Trophoblast cell (in vitro differentiated cells and primary cell): ENCODE data around the gene IGFBP3.

Experiments used
- DNase-seq, 2 donors: peaks; one replicate each; pipeline ENCODE4 v3.0.0-alpha.2; 2016
- H2AFZ ChIP-seq: 2 replicates; pipeline ENCODE4 v1.6.1; 2013; ENCODE audit warnings: low read length, moderate library complexity, mild to moderate bottlenecking; ENCODE audit not compliant: insufficient read depth, poor library complexity
- H2AK5ac ChIP-seq: 2 replicates; pipeline ENCODE4 v1.6.1; 2013; ENCODE audit warnings: mild to moderate bottlenecking, low read length
- H2BK120ac ChIP-seq: 2 replicates; pipeline ENCODE4 v1.6.1; 2013; ENCODE audit warnings: low read length, mild to moderate bottlenecking, moderate library complexity; ENCODE audit not compliant: insufficient read depth, poor library complexity
- H2BK12ac ChIP-seq: 2 replicates; pipeline ENCODE4 v1.6.1; 2013; ENCODE audit warnings: mild to moderate bottlenecking, low read length, moderate library complexity
- H2BK5ac ChIP-seq: 2 replicates; pipeline ENCODE4 v1.6.1; 2013; ENCODE audit warnings: low read length, low read depth, moderate library complexity, mild to moderate bottlenecking; ENCODE audit not compliant: poor library complexity
- H3K14ac ChIP-seq: 2 replicates; pipeline ENCODE4 v1.6.1; 2013; ENCODE audit warnings: mild to moderate bottlenecking, low read length
- H3K18ac ChIP-seq: 2 replicates; pipeline ENCODE4 v1.6.1; 2013; ENCODE audit warnings: mild to moderate bottlenecking, low read length
- H3K23ac ChIP-seq: 2 replicates; pipeline ENCODE4 v1.6.1; 2013; ENCODE audit warnings: low read length
- H3K27ac ChIP-seq: 2 replicates; pipeline ENCODE4 v1.5.1; 2013; ENCODE audit warnings: low read depth, mild to moderate bottlenecking, inconsistent platforms, low read length, moderate library complexity
- H3K27me3 ChIP-seq: 2 replicates; pipeline ENCODE4 v1.6.1; 2013; ENCODE audit warnings: inconsistent platforms, mild to moderate bottlenecking, low read length, moderate library complexity; ENCODE audit not compliant: insufficient read depth
- H3K36me3 ChIP-seq, 2 experiments: 1 replicate in 1 of 2; 2 replicates in 1 of 2; pipeline ENCODE4 v1.6.1; 2013; ENCODE audit warnings: low read length in 2 of 2, mild to moderate bottlenecking in 2 of 2, moderate library complexity in 1 of 2; ENCODE audit not compliant: insufficient read depth in 2 of 2, control insufficient read depth in 1 of 2
- H3K4ac ChIP-seq: 2 replicates; pipeline ENCODE4 v1.6.1; 2013; ENCODE audit warnings: low read depth, mild to moderate bottlenecking, low read length, moderate library complexity
- H3K4me1 ChIP-seq, 2 experiments: 1 replicate in 1 of 2; 2 replicates in 1 of 2; pipeline ENCODE4 v1.6.1; 2013; ENCODE audit warnings: low read length in 2 of 2, mild to moderate bottlenecking in 2 of 2, moderate library complexity in 1 of 2; ENCODE audit not compliant: insufficient read depth in 2 of 2, control insufficient read depth in 1 of 2
- H3K4me2 ChIP-seq: 2 replicates; pipeline ENCODE4 v1.6.1; 2013; ENCODE audit warnings: inconsistent platforms, mild to moderate bottlenecking, low read length, moderate library complexity
- H3K4me3 ChIP-seq: 2 replicates; pipeline ENCODE4 v1.5.1; 2013; ENCODE audit warnings: mild to moderate bottlenecking, low read depth, low read length, inconsistent platforms
- H3K79me1 ChIP-seq: one replicate; pipeline ENCODE4 v1.6.1; 2013; ENCODE audit warnings: low read length
- H3K79me2 ChIP-seq: 2 replicates; pipeline ENCODE4 v1.6.1; 2013; ENCODE audit warnings: low read length, mild to moderate bottlenecking; ENCODE audit not compliant: control insufficient read depth, insufficient read depth, poor library complexity
- H3K9ac ChIP-seq: 2 replicates; pipeline ENCODE4 v1.6.1; 2013; ENCODE audit warnings: mild to moderate bottlenecking, low read length
- H3K9me3 ChIP-seq: 2 replicates; pipeline ENCODE4 v1.6.1; 2013; ENCODE audit warnings: low read depth, mild to moderate bottlenecking, control low read depth, inconsistent platforms, low read length; ENCODE audit not compliant: insufficient read depth
- H4K12ac ChIP-seq: 2 replicates; pipeline ENCODE4 v1.6.1; 2013; ENCODE audit warnings: low read depth, mild to moderate bottlenecking, low read length, moderate library complexity
- H4K8ac ChIP-seq: 2 replicates; pipeline ENCODE4 v1.6.1; 2013; ENCODE audit warnings: low read depth, mild to moderate bottlenecking, low read length, moderate library complexity
- H4K91ac ChIP-seq: one replicate; pipeline ENCODE4 v1.6.1; 2013; ENCODE audit warnings: low read depth, mild to moderate bottlenecking, low read length, moderate library complexity
- WGBS: extraction: QIAGEN DNeasy Blood & Tissue Kit; methylation state at CpG from one replicate; pipeline ENCODE4 v1.1.7; 2013; ENCODE audit warnings: missing lambda C conversion rate; ENCODE audit not compliant: insufficient read length, insufficient coverage; ENCODE audit errors: extremely low coverage; 5-methylcytosine and 5-hydroxymethylcytosine counted together

The IGFBP3 gene

GRCh38 chr7:45894665-45895062 lies 26.4 kb downstream of the IGFBP3 start:
- Histone ChIP-seq H3K4me2 (no peak overlapping the region), H3K9me3 (no peaks in the 10 kb centered on the region), H3K4me1 (no peaks in the 10 kb centered on the region), H2BK5ac (no peak overlapping the region), H3K18ac (no peak overlapping the region), H3K4me3 (no peak overlapping the region), H3K27ac (no peak overlapping the region), H3K36me3 (no peaks in the 10 kb centered on the region), H2BK120ac (no peak overlapping the region), H3K27me3 (peaks cover 3% of the 10 kb centered on the region), H4K91ac (no peak overlapping the region), H3K23ac (no peak overlapping the region), H3K4ac (no peak overlapping the region), H4K8ac (no peak overlapping the region), H2AK5ac (no peak overlapping the region), H3K79me2 (no peaks in the 10 kb centered on the region), H3K79me1 (no peaks in the 10 kb centered on the region), H4K12ac (no peak overlapping the region), H3K9ac (no peak overlapping the region), H2AFZ (no peak overlapping the region), H2BK12ac (no peak overlapping the region), H3K14ac (no peak overlapping the region)
- DNase-seq: no peak

GRCh38 chr7:45893996-45894664 lies 26.9 kb downstream of the IGFBP3 start:
- Histone ChIP-seq H3K23ac (no peak overlapping the region), H3K79me2 (no peaks in the 10 kb centered on the region), H2AK5ac (no peak overlapping the region), H3K79me1 (no peaks in the 10 kb centered on the region), H3K27ac (no peak overlapping the region), H3K9ac (peak overlapping the region; percentile 11), H3K9me3 (no peaks in the 10 kb centered on the region), H4K12ac (no peak overlapping the region), H4K8ac (no peak overlapping the region), H3K4me2 (no peak overlapping the region), H3K4me1 (peaks cover under 1 to 3% of the 10 kb centered on the region in 2 experiments), H2BK5ac (no peak overlapping the region), H2BK120ac (no peak overlapping the region), H3K4me3 (peak overlapping the region; percentile 41), H4K91ac (no peak overlapping the region), H3K27me3 (peaks cover 5% of the 10 kb centered on the region), H3K18ac (no peak overlapping the region), H3K4ac (no peak overlapping the region), H2AFZ (no peak overlapping the region), H3K36me3 (no peaks in the 10 kb centered on the region), H2BK12ac (no peak overlapping the region), H3K14ac (no peak overlapping the region)
- no peak for DNase-seq
- WGBS: no CpG with 5 or more reads among the region's 4 CpGs

GRCh38 chr7:45893374-45893995 lies 27.6 kb downstream of the IGFBP3 start:
- Histone ChIP-seq H3K23ac (no peak overlapping the region), H3K4me2 (no peak overlapping the region), H3K79me1 (no peaks in the 10 kb centered on the region), H3K4me1 (peaks cover 5 to 8% of the 10 kb centered on the region in 2 experiments), H2AFZ (no peak overlapping the region), H2AK5ac (no peak overlapping the region), H3K9ac (no peak overlapping the region), H4K91ac (no peak overlapping the region), H3K18ac (no peak overlapping the region), H3K4me3 (no peak overlapping the region), H2BK12ac (no peak overlapping the region), H2BK120ac (no peak overlapping the region), H3K4ac (no peak overlapping the region), H3K27ac (no peak overlapping the region), H3K27me3 (peaks cover 8% of the 10 kb centered on the region), H4K8ac (no peak overlapping the region), H3K14ac (no peak overlapping the region), H3K36me3 (no peaks in the 10 kb centered on the region), H4K12ac (no peak overlapping the region), H3K79me2 (no peaks in the 10 kb centered on the region), H3K9me3 (no peaks in the 10 kb centered on the region), H2BK5ac (no peak overlapping the region)
- DNase-seq: no peak
- WGBS: no CpG with 5 or more reads among the region's 5 CpGs

- Histone ChIP-seq H3K4me3 (no peak overlapping the region), H2BK12ac (no peak overlapping the region), H3K4me1 (peaks cover 8 to 12% of the 10 kb centered on the region in 2 experiments), H3K27ac (no peak overlapping the region), H3K27me3 (peaks cover 16% of the 10 kb centered on the region), H3K14ac (no peak overlapping the region), H3K9ac (no peak overlapping the region), H3K4me2 (no peak overlapping the region), H2AK5ac (no peak overlapping the region), H4K91ac (no peak overlapping the region), H4K8ac (no peak overlapping the region), H3K4ac (no peak overlapping the region), H3K36me3 (no peaks in the 10 kb centered on the region), H2AFZ (no peak overlapping the region), H2BK120ac (no peak overlapping the region), H3K23ac (no peak overlapping the region), H3K18ac (no peak overlapping the region), H3K79me2 (no peaks in the 10 kb centered on the region), H3K9me3 (peaks cover 2% of the 10 kb centered on the region), H4K12ac (no peak overlapping the region), H2BK5ac (no peak overlapping the region), H3K79me1 (no peaks in the 10 kb centered on the region)
- DNase-seq: no peak
- WGBS: no CpG with 5 or more reads among the region's 6 CpGs
Observed at GRCh38 chr7:45892407-45893035, 28.6 kb downstream of the IGFBP3 start.
